OCI-LY7 (cell line): ENCODE measurements around the gene ICAM1.

ENCODE experiments used
- EZH2phosphoT487 ChIP-seq: fragments of 200-600 bp; sonication (generic); IDR thresholded peaks from 2 replicates; pipeline ENCODE4 v1.6.1; 2018; ENCODE audit warnings: low read depth, borderline replicate concordance, mild to moderate bottlenecking, mixed run types, antibody characterized with exemption, low read length, moderate library complexity, mixed read lengths
- TF ChIP-seq, protein P1 (sequence below): fragments of 200-600 bp; sonication (generic); conservative IDR thresholded peaks from 2 replicates; pipeline ENCODE4 v1.5.1; 2014; ENCODE audit warnings: mild to moderate bottlenecking, antibody characterized with exemption, low read length, moderate library complexity, mixed read lengths

DNA sequence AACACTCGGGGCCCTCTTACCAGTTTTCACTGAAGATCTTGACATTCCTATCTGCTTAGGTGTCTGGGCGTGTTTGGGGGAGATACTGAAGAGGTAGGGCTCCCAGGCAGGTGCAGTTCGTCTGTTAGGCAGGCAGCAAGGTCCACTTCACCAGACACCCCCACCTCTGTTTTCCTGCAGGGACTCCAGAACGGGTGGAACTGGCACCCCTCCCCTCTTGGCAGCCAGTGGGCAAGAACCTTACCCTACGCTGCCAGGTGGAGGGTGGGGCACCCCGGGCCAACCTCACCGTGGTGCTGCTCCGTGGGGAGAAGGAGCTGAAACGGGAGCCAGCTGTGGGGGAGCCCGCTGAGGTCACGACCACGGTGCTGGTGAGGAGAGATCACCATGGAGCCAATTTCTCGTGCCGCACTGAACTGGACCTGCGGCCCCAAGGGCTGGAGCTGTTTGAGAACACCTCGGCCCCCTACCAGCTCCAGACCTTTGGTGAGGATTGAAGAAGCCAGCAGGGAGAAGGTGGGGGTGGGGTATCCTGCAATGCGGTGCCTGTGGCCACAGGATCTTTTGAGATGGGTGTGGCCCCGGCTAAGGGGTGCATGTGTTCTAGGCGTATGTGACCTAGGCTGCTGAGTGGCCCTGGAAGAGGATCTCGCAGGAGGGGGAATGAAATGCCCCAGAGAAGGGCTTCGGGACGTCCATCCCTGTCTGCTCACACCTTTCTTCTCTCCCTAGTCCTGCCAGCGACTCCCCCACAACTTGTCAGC is 12.6 kb downstream of the ICAM1 start:
- TF ChIP-seq, protein P1, sequence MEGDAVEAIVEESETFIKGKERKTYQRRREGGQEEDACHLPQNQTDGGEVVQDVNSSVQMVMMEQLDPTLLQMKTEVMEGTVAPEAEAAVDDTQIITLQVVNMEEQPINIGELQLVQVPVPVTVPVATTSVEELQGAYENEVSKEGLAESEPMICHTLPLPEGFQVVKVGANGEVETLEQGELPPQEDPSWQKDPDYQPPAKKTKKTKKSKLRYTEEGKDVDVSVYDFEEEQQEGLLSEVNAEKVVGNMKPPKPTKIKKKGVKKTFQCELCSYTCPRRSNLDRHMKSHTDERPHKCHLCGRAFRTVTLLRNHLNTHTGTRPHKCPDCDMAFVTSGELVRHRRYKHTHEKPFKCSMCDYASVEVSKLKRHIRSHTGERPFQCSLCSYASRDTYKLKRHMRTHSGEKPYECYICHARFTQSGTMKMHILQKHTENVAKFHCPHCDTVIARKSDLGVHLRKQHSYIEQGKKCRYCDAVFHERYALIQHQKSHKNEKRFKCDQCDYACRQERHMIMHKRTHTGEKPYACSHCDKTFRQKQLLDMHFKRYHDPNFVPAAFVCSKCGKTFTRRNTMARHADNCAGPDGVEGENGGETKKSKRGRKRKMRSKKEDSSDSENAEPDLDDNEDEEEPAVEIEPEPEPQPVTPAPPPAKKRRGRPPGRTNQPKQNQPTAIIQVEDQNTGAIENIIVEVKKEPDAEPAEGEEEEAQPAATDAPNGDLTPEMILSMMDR = no peak
- no peak for TF ChIP-seq EZH2phosphoT487
